GM21515 (cell line): ENCODE data around the gene ARHGAP27.

Experiments
- ATAC-seq: cut with Tn5 transposase; IDR thresholded peaks from one replicate; pipeline ENCODE4 v1.9.1; 2021; ENCODE audit not compliant: unreplicated experiment

Gene ARHGAP27

GRCh38 chr17:45386178-45386577 is 46.5 kb downstream of the ARHGAP27 start:
- ATAC-seq, result no peak

- no peak for ATAC-seq
These were observed 47.2 kb downstream of the ARHGAP27 start for GRCh38 chr17:45385331-45385997.

GRCh38 chr17:45384789-45385262 is 47.8 kb downstream of the ARHGAP27 start:
- no peak for ATAC-seq

- ATAC-seq, result no peak
These were observed 48.5 kb downstream of the ARHGAP27 start for GRCh38 chr17:45384047-45384788.

GRCh38 chr17:45383003-45383402 is 49.7 kb downstream of the ARHGAP27 start:
- ATAC-seq, result no peak

GRCh38 chr17:45382226-45382625 is 50.4 kb downstream of the ARHGAP27 start:
- no peak for ATAC-seq

GRCh38 chr17:45380991-45381390 is 51.7 kb downstream of the ARHGAP27 start:
- ATAC-seq, result no peak

- ATAC-seq, result no peak
These were observed 52.5 kb downstream of the ARHGAP27 start for GRCh38 chr17:45380046-45380765.

GRCh38 chr17:45377401-45377800 is 55.3 kb downstream of the ARHGAP27 start:
- no peak for ATAC-seq

- ATAC-seq, result no peak
These were observed 56.3 kb downstream of the ARHGAP27 start for GRCh38 chr17:45376171-45377005.

GRCh38 chr17:45374501-45374900 is 58.2 kb downstream of the ARHGAP27 start:
- no peak for ATAC-seq

GRCh38 chr17:45372325-45372869 is 60.3 kb downstream of the ARHGAP27 start:
- ATAC-seq, result no peak

- no peak for ATAC-seq
These were observed 61.0 kb downstream of the ARHGAP27 start for GRCh38 chr17:45371414-45372324.

GRCh38 chr17:45370949-45371413 is 61.7 kb downstream of the ARHGAP27 start:
- no peak for ATAC-seq

GRCh38 chr17:45369421-45369820 is 63.2 kb downstream of the ARHGAP27 start:
- ATAC-seq, result no peak

- no peak for ATAC-seq
These were observed 64.0 kb downstream of the ARHGAP27 start for GRCh38 chr17:45368651-45369050.

- no peak for ATAC-seq
These were observed 65.5 kb downstream of the ARHGAP27 start for GRCh38 chr17:45367216-45367615.

- ATAC-seq, result no peak
These were observed 66.0 kb downstream of the ARHGAP27 start for GRCh38 chr17:45366691-45367090.

- no peak for ATAC-seq
These were observed 66.6 kb downstream of the ARHGAP27 start for GRCh38 chr17:45366049-45366448.
